ENCODE data around the gene RXFP2. TPM values are rescaled to one million over a fixed set of nuclear protein-coding genes. Genes with fewer than 3 reads are reported as not detected.

RXFP2 gene
- total RNA-seq, 1 experiment from 2014 or later, result not detected

DNA sequence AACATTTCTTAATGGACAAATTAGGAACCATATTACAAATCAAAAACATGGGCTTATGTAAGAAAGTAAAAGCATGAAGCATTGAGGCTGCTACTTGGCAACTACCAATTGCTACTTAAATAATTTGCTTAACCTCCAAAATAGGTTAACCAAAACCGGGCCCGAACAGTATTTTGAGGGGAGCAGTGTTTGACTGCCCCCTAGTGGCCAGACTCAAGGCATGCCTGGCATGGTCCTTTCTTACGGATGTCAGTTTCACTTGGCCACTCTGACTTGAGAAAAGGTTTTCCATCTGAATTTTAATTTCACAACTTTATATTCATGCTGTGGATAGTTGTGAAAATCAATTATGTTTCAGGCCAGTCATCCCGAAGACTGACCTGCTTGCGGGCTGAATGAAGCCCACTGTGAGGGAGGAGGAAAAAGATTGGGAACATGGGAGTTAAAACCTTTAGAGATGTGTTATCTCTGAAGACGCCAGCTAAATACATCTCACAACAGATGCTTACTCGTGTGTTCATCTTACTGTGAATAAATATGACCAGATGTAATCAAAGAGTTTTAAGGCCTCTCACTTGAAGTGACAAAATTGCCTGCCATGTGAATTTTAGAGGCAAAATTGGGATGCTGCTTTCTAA lies 2.9 kb downstream of the RXFP2 start:
- Histone ChIP-seq H3K27me3 (replicated peaks; ENCODE audit: insufficient read depth, low read depth, low read length, poor library complexity) (no peaks in the 10 kb centered on the region), H3K36me3 (ENCODE audit: insufficient read depth, low read length, poor library complexity, severe bottlenecking) (no peaks in the 10 kb centered on the region), H3K9me3 (ENCODE audit: low read depth, low read length, poor library complexity, severe bottlenecking) (no peaks in the 10 kb centered on the region), H3K4me3 (ENCODE audit: low read depth, low read length, poor library complexity, severe bottlenecking) (no peak overlapping the region), H3K4me1 (ENCODE audit: insufficient read depth, low read length, poor library complexity, severe bottlenecking) (no peaks in the 10 kb centered on the region), H3K27ac (ENCODE audit: low read depth, low read length, poor library complexity, severe bottlenecking) (no peak overlapping the region)
- TF ChIP-seq, protein P1, sequence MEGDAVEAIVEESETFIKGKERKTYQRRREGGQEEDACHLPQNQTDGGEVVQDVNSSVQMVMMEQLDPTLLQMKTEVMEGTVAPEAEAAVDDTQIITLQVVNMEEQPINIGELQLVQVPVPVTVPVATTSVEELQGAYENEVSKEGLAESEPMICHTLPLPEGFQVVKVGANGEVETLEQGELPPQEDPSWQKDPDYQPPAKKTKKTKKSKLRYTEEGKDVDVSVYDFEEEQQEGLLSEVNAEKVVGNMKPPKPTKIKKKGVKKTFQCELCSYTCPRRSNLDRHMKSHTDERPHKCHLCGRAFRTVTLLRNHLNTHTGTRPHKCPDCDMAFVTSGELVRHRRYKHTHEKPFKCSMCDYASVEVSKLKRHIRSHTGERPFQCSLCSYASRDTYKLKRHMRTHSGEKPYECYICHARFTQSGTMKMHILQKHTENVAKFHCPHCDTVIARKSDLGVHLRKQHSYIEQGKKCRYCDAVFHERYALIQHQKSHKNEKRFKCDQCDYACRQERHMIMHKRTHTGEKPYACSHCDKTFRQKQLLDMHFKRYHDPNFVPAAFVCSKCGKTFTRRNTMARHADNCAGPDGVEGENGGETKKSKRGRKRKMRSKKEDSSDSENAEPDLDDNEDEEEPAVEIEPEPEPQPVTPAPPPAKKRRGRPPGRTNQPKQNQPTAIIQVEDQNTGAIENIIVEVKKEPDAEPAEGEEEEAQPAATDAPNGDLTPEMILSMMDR (conservative IDR thresholded peaks at IDR 0.05; ENCODE audit: low read depth, low read length), result peak; percentile 95
- no peak for TF ChIP-seq EZH2 (IDR thresholded peaks at IDR 0.05; ENCODE audit: borderline replicate concordance, low read depth, low read length, poor library complexity, severe bottlenecking)
- peak; percentile 72 for DNase-seq (ENCODE audit: low spot score)
- BruUV-seq (replicated peaks), result no TSS peak
- intact Hi-C loops (cut with micrococcal nuclease; ENCODE audit: unreplicated experiment), result loop anchor here (1.0 to 10.0 kb wide), 3 partner anchors 204 to 507 kb away; no protein-coding TSS in a partner anchor
- POLR2A ChIA-PET (ENCODE audit: low non-redundant PET), result no interaction called here
- CTCF ChIA-PET, result no interaction called here

DNA sequence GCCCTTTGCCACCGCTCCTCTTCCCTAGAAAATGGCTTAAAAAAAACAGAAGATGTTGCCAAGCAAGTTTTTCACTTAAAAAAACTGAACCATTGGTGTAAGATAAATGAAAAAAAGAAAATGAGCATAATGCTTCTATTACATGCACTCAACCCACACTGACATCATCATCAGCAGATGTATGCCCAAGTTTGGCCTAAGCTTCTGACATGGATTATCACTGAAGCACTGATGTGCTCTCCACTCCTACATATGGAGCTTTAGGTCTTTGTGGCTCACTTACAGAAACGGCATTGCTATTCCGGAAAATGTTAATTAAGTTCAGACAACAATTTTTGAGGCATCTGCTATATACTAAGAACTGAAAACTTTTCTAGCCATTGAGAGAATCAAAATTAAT lies 8.0 kb downstream of the RXFP2 start:
- no peak for TF ChIP-seq EZH2 (IDR thresholded peaks at IDR 0.05; ENCODE audit: borderline replicate concordance, low read depth, low read length, poor library complexity, severe bottlenecking)
- no peak for DNase-seq (ENCODE audit: low spot score)
- H3K27ac ChIP-seq (ENCODE audit: low read depth, low read length, poor library complexity, severe bottlenecking), result no peak overlapping the region
- ChIA-PET CTCF (no interaction called here), POLR2A (ENCODE audit: low non-redundant PET) (interaction anchor here (0.6 kb wide), 1 partner anchor 33 kb away, joined by 3 read pairs; no protein-coding TSS in a partner anchor)
- intact Hi-C loops (cut with micrococcal nuclease; ENCODE audit: unreplicated experiment), result loop anchor here (10.0 kb wide), 1 partner anchor 512 kb away; no protein-coding TSS in a partner anchor
- H3K9me3 ChIP-seq (ENCODE audit: low read depth, low read length, poor library complexity, severe bottlenecking), result no peaks in the 10 kb centered on the region
- no peaks in the 10 kb centered on the region for H3K4me1 ChIP-seq (ENCODE audit: insufficient read depth, low read length, poor library complexity, severe bottlenecking)
- H3K36me3 ChIP-seq (ENCODE audit: insufficient read depth, low read length, poor library complexity, severe bottlenecking), result no peaks in the 10 kb centered on the region
- no peaks in the 10 kb centered on the region for H3K27me3 ChIP-seq (replicated peaks; ENCODE audit: insufficient read depth, low read depth, low read length, poor library complexity)
- H3K4me3 ChIP-seq (ENCODE audit: low read depth, low read length, poor library complexity, severe bottlenecking), result no peak overlapping the region
- no TSS peak for BruUV-seq (replicated peaks)

DNA sequence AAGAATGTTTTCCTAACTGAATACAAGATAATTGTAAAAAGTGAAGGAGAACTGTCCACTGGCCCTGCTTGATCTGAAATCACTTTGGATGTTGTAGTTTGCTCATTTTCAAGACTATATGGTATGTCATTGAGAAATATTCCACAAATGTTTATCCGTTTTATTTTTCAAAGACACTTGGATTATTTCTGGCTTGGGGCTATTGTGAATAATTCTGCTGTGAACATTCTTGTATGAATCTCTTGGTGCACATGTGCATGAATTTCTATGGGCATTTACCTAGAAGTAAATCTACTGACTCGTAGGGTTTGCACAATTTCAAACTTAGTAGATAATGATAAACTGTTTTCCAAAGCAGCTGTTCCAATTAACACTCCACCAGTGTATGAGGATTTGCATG lies 8.6 kb downstream of the RXFP2 start:
- Histone ChIP-seq H3K27me3 (replicated peaks; ENCODE audit: insufficient read depth, low read depth, low read length, poor library complexity) (no peaks in the 10 kb centered on the region), H3K4me3 (ENCODE audit: low read depth, low read length, poor library complexity, severe bottlenecking) (no peak overlapping the region), H3K9me3 (ENCODE audit: low read depth, low read length, poor library complexity, severe bottlenecking) (no peaks in the 10 kb centered on the region), H3K36me3 (ENCODE audit: insufficient read depth, low read length, poor library complexity, severe bottlenecking) (no peaks in the 10 kb centered on the region), H3K4me1 (ENCODE audit: insufficient read depth, low read length, poor library complexity, severe bottlenecking) (no peaks in the 10 kb centered on the region), H3K27ac (ENCODE audit: low read depth, low read length, poor library complexity, severe bottlenecking) (no peak overlapping the region)
- BruUV-seq (replicated peaks), result no TSS peak
- intact Hi-C loops (cut with micrococcal nuclease; ENCODE audit: unreplicated experiment), result loop anchor here (10.0 kb wide), 1 partner anchor 513 kb away; no protein-coding TSS in a partner anchor
- no peak for TF ChIP-seq EZH2 (IDR thresholded peaks at IDR 0.05; ENCODE audit: borderline replicate concordance, low read depth, low read length, poor library complexity, severe bottlenecking)
- TF ChIP-seq, protein P1 (conservative IDR thresholded peaks at IDR 0.05; ENCODE audit: low read depth, low read length), result no peak
- ChIA-PET POLR2A (ENCODE audit: low non-redundant PET) (no interaction called here), CTCF (no interaction called here)
- DNase-seq (ENCODE audit: low spot score), result no peak

DNA sequence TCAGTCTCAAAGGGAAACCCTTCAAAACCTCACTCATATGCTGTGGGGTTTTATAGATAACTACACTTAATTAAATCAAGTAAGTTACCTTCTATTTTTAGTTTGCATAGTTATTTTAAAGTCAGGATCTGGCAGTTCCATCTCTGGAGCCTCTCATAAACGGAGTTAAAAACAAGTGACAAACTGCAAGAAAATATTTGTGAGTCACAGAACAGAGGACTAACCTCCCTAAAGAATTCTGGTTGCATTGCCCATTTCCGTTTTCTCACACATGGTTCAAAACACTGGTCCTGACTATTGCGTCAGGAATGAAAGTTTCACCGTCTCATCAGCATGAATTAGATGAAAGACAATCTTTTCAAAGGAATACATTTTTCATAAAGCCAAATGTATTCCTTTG lies 10.6 kb downstream of the RXFP2 start:
- intact Hi-C loops (cut with micrococcal nuclease; ENCODE audit: unreplicated experiment), result loop anchor here (10.0 kb wide), 1 partner anchor 515 kb away; no protein-coding TSS in a partner anchor
- no peak for DNase-seq (ENCODE audit: low spot score)
- no peak overlapping the region for H3K4me3 ChIP-seq (ENCODE audit: low read depth, low read length, poor library complexity, severe bottlenecking)
- no peaks in the 10 kb centered on the region for H3K27me3 ChIP-seq (replicated peaks; ENCODE audit: insufficient read depth, low read depth, low read length, poor library complexity)
- H3K27ac ChIP-seq (ENCODE audit: low read depth, low read length, poor library complexity, severe bottlenecking), result no peak overlapping the region
- CTCF ChIA-PET, result no interaction called here
- TF ChIP-seq, protein P1 (conservative IDR thresholded peaks at IDR 0.05; ENCODE audit: low read depth, low read length), result no peak
- TF ChIP-seq EZH2 (IDR thresholded peaks at IDR 0.05; ENCODE audit: borderline replicate concordance, low read depth, low read length, poor library complexity, severe bottlenecking), result no peak
- POLR2A ChIA-PET (ENCODE audit: low non-redundant PET), result no interaction called here
- BruUV-seq (replicated peaks), result no TSS peak
- H3K9me3 ChIP-seq (ENCODE audit: low read depth, low read length, poor library complexity, severe bottlenecking), result no peaks in the 10 kb centered on the region
- no peaks in the 10 kb centered on the region for H3K36me3 ChIP-seq (ENCODE audit: insufficient read depth, low read length, poor library complexity, severe bottlenecking)
- H3K4me1 ChIP-seq (ENCODE audit: insufficient read depth, low read length, poor library complexity, severe bottlenecking), result no peaks in the 10 kb centered on the region
